ENCODE results near the gene PAX2. TPM values are rescaled to one million over a fixed set of nuclear protein-coding genes. Genes with fewer than 3 reads are reported as not detected.

PAX2 gene
- total RNA-seq, 1 donor from 2014 or later, result not detected

GRCh38 chr10:100736809-100737354 is 8.5 kb upstream of the PAX2 start:
- intact Hi-C loops (cut with DNase I), result no loop called here
- DNase-seq (ENCODE audit: low spot score) (no peak), ATAC-seq (no peak)

- intact Hi-C loops (cut with DNase I), result no loop called here
- ATAC-seq, result no peak
- no peak for DNase-seq (ENCODE audit: low spot score)
Measured at GRCh38 chr10:100737355-100738054, 7.9 kb upstream of the PAX2 start.

GRCh38 chr10:100738055-100738827 is 7.1 kb upstream of the PAX2 start:
- DNase-seq (ENCODE audit: low spot score), result no peak
- intact Hi-C loops (cut with DNase I), result no loop called here
- ATAC-seq, result no peak

DNA sequence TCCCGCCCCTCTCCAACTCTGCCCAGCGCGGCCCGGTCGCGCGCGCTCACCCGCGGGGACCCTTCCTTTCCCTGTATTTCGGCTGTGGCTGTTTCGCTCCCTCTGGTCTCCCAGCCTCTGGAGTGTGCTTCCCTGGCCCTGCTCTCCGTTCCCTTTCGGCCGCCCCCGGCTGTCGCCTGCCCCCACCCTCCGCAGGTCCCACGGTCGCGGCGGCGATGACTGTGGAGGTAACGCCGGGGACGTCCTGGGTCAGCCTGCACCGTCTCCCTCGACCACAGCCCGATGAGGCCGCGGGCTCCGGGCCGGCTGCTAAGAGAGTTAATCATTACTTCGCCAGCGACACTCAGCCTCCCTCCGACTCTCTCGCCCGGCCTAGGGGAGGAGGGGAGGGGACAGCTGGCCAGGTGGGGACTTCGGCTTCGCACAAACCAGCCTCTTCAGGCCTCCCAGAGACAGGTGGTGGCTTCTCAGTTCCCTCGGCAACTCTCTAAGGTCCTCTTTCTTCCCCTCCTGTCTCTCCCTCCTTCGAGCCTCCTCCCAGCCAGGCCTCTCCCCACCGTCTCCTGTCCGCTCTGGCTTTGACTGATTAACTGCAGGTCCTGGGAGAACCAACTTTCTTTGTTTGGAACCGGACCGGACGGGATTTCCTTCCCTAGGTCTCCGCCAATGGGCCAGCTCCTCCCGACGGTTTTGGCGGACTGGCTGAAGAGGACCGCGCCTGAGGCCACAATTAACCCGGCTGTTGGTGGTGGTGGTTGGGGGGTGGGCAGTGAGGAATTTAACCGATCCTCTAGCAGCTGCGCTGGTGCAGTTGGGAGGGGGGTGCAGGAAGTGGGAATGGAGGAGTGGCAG is 5.6 kb upstream of the PAX2 start:
- ATAC-seq (no peak), DNase-seq (ENCODE audit: low spot score) (no peak)
- intact Hi-C loops (cut with DNase I), result no loop called here

DNA sequence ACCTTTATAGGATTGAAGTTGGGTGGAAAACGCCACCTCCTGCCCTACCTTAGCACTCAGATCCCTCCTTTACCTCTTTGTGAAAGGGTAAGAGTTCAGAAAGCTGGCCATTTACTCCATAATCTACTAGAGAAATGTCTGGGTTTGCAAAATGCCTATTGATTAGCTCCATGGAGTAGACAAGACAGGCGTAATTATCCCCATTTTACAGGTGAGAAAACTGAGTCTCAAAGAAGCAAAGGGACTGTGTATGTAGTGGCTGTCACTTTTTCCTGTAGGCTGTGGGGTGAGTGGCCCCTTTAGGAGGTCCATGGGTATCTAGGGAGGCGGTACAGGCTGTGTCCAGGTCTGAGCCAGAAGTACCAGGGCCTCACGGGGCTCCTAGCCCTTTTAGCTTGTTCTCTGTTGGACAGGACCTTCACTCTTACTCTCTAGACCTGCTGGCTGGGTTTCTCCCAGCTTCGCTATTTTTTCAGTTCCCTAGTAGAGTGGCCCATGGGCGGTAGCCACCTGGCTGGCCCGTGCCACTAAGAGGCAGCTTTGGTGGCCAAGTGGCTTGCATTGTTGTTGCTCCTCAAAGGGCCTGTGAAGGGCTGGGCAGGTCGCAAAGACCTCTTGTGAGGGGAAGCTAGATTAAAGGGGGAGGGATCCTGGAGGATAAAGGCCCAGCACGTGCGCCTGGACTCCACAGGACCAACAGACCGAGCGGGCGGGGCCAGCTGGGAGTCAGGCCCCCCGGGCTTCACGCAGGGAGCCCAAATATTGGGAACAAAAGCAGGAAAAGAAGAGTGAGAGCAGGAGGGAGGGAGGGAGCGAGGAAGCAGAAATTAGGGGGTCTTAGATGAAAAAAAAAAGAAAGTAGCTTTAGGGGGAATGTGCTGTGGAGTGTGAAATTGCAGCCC is 4.7 kb upstream of the PAX2 start:
- no peak for DNase-seq (ENCODE audit: low spot score)
- intact Hi-C loops (cut with DNase I), result no loop called here
- no peak for ATAC-seq

GRCh38 chr10:100741378-100742075 is 3.9 kb upstream of the PAX2 start:
- ATAC-seq (no peak), DNase-seq (ENCODE audit: low spot score) (no peak)
- intact Hi-C loops (cut with DNase I), result no loop called here

DNA sequence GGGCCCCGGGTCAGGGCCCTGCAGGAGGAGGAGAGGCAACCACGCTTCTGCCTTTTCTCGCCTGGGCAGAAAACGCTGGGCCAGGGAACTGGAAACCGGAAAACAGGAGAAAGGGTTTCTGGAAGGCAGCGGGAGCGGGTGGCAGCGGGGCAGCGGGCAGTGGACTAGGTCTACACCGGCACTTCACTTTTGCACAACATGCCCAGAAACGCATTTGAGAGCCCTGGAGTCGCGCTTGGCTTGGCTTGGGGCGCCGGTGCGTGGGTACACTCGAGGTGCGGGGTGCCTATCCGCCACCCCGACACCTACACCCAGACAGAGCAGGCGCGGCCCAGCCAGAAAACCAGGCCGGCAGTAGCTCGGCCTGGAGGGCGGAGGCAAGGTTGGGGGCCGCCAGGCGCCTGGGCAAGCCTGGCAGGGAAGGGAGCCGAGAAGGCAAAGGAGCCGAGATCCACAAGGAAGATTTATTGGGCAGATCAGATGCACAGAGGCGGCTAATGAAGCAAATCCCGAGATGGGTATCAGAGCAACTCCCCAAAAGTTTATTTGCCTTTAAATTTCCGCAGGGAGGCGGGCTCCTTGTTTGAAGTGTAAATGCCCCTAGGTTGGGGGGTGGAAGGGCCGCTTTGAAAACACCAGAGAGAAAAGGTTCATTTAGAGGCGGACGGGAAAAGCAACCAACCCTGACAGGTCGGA is 3.2 kb upstream of the PAX2 start:
- intact Hi-C loops (cut with DNase I), result no loop called here
- no peak for ATAC-seq
- DNase-seq (ENCODE audit: low spot score), result no peak

- intact Hi-C loops (cut with DNase I), result no loop called here
- ATAC-seq, result no peak
- DNase-seq (ENCODE audit: low spot score), result no peak
Measured at GRCh38 chr10:100742936-100743335, 2.4 kb upstream of the PAX2 start.

DNA sequence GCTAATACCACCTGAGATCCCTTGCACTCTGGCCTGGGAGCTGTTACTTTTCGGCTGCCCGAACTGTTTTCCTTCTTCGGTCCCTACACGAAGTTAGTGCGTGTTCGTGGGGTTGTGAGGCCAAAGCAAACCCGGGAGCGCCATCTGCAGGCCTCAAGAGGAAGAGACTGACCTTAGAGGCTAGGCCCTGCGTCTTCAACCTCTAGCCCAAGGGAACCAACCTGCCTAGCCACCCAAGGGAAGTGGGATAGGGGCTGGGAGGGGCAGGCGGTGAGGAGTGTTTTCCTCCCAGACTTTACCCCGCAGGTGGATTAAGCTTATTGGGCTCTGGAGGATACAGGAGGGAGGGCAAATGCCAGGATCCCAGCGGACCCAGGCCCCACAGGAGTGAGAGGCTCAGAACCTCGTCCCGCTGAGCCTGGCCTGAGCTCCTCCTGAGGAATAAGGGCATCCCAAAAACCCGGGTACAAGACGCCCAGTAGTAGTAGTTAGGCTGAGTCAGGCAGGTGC is 1.7 kb upstream of the PAX2 start:
- intact Hi-C loops (cut with DNase I), result no loop called here
- peak; percentile 36 for ATAC-seq
- DNase-seq (ENCODE audit: low spot score), result no peak

DNA sequence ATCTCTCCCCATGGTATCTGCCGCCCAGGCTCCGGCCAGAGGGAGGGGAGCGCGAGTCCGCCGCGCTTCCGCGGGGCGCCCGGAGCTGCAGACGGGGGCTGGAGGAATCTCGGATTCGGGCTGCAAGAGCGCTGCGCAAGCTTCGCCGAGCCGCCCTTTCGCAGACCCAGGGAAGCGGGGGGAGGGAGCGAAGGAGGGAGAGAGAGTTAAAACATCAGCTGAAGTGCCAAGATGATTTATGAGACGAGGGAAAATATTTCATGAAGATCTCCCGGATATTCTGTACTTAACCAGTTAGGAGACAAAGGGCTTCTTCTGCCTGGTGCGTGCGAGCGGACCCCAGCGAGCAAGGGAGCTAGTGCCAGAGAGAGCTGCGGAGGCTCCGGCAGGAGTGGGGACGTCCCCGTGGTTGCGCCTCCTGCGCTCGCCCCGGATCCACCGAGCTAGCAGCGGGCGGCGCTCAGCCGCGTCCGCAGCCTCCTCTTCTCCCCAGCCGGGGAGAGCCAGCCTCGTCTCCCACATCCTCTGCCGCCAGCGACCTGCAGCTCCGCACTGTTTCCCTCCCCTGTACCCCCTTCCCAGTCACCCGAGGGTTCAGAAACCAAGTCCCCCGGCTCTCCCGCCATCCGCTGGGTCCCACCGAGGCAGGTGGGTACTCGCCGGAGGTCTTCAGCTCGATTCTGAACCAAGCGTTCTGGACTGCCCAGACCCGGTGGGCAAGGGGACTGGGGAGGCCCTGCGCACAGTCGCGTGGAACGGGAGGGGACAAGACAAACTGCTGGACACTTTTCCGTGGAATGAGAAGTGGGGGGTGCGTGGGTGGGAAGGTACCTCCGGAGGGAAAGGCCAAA is 1.0 kb upstream of the PAX2 start:
- intact Hi-C loops (cut with DNase I), result no loop called here
- ATAC-seq, result no peak

DNA sequence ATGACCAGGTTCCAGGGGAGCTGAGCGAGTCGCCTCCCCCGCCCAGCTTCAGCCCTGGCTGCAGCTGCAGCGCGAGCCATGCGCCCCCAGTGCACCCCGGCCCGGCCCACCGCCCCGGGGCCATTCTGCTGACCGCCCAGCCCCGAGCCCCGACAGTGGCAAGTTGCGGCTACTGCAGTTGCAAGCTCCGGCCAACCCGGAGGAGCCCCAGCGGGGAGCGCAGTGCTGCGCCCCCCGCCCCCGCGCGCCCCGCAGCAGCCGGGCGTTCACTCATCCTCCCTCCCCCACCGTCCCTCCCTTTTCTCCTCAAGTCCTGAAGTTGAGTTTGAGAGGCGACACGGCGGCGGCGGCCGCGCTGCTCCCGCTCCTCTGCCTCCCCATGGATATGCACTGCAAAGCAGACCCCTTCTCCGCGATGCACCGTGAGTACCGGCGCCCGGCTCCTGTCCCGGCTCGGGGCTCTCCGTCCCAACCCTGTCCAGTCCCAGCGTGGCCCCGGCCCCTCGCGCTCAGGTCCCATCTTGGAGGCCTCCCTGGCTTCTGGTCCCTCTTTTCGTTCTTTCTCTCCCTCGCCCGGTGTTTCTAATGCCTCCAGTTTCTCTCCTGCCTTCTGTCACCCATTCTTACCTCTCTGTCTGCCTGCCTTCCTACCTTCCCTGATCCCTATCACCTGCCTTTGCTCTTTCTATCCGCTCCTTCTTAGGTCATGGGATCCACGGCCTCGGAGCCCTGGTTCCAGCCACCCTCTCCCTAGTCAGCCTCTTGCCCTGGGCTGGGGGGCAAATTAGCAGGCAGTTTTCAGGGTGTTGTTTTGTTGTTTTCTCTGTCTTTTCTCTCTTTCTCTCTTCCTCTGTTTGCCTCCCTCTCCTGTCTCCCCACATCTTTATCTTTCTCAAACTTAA is 751 bp downstream of the PAX2 start:
- intact Hi-C loops (cut with DNase I), result no loop called here
- no peak for DNase-seq (ENCODE audit: low spot score)
- ATAC-seq, result no peak

More for the DNA sequence above, 1.0 kb upstream of the PAX2 start:
- no peak for DNase-seq (ENCODE audit: low spot score)

DNA sequence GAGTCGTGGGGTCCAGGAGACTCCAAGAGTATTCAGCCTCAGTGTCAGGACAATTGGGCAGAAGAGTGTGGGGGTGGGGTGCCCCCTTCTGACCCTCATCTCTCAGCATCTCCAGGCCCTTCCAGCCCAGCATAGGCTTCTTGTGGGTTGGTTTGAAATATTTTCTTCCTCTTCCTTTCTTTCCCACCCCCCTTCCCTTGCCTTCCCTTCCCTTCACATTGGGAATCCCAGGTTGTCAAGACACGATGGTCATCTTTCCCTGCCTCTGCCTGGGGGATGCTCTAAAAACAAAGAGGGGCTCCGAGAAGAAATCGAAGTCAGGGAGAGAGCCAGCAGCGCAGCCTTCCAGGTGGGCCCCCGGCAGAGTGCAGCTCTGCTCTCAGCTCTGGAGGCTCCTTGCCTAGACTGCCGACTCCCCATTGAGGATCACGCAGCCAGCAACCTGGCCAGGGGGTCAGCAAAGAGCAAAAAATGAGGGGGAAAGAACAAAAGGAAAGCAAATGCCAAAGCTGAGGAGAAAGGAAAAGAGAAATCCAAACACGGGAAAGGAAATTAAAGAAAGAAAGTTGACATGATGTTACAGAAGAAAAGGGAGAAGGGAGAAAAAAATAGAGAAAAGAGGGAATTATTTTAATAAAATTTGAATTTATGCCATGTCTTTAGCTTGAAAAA is 1.5 kb downstream of the PAX2 start:
- intact Hi-C loops (cut with DNase I), result no loop called here
- DNase-seq (ENCODE audit: low spot score), result no peak
- ATAC-seq, result no peak

DNA sequence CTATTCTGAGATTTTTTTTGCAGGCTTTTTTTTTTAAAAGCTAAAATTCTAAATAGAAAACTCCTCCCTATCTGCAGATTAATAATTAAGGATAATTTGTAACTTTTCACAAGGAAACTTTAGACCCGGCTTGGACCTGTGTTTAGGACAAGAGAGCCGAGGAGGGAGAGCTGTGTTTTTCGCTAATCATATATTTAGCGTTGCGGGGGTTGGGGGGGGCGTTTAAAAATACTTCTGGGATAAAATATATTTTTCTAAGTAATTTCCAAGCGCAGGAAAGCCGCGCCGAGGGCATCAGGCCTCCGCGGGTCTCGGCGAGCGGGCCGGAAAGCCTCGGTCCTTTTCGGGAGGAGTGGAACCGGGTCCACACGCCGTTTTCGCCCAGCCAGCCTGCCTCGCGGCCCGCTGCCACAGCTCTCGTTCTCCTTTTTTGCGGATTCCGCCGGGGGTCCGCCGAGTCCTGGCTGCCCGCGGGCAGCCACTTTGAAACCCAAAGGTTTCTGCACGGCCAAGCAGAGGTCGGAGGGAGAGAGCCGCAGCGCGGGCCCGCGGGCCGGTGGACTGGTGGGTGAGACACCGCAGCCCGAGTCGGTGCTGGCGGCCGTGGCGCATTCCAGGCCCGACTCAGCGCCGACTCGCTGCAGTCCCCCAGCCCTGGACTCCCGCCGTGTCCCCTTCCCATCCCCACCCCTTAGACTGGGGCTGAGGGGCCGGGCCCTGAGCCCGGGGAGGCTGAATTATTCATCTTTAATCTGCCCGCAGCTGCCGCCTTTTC is 2.3 kb downstream of the PAX2 start:
- no peak for ATAC-seq

More for the DNA sequence above, 2.3 kb downstream of the PAX2 start:
- no peak for DNase-seq (ENCODE audit: low spot score)
- intact Hi-C loops (cut with DNase I), result no loop called here

Measured in sciatic nerve (tissue), 2 donors.